ENCODE measurements around the gene RNU5B-1.

The RNU5B-1 gene

DNA sequence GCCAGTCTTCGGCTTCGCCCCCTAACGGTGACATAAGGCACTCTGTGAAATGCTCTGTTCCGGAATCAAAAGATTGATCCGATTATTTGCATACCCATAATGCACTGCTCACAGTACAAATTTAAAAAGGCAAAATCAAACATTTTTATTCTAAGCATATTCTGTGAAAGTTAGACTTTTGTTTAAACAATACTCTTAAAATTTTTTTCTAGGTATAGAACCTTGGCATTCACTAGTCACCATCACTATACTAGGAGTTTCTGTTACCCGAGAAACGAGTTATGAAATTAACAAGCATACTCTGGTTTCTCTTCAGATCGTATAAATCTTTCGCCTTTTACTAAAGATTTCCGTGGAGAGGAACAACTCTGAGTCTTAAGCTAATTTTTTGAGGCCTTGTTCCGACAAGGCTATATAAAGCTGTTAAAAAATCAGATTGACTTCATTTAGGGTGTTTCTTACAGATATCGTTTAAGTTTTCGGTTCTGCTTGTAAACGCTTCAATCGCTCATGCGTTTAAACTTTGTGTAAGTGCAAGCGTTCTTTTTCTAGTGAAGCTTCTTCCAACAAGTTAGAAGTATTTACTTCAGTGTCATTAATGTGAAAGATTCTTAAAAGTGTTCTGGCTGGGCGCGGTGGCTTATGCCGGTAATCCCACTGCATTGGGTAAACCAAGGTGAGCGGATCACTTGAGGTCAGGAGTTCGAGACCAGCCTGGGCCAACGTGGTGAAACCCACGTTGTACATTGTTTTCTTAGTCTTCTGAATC is at the start of gene RNU5B-1:
RNU5B-1 (plus strand) TSS at position 297 of the 769 bp plus-strand sequence.
- DNase-seq, result peak; percentile 95

DNA sequence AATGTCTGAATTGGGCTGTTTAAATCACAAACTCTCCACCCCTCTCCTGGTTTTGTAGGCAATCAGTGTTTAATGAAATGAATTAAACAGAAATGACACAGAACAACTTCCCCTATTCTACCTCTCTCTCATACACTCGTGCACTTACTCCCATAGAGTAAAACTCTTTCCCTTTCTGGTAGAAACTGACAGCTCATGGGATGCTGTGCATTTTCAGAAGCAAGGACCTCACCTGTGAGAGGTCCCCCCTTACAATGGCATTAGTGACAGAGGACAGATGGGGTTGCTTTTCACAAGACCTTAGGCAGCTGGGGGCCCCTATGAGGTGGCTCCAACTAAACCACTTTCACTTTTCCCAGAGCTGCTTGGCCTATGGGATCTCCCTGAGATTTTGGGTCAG is 49.7 kb upstream of the RNU5B-1 start:
- DNase-seq, result no peak

DNA sequence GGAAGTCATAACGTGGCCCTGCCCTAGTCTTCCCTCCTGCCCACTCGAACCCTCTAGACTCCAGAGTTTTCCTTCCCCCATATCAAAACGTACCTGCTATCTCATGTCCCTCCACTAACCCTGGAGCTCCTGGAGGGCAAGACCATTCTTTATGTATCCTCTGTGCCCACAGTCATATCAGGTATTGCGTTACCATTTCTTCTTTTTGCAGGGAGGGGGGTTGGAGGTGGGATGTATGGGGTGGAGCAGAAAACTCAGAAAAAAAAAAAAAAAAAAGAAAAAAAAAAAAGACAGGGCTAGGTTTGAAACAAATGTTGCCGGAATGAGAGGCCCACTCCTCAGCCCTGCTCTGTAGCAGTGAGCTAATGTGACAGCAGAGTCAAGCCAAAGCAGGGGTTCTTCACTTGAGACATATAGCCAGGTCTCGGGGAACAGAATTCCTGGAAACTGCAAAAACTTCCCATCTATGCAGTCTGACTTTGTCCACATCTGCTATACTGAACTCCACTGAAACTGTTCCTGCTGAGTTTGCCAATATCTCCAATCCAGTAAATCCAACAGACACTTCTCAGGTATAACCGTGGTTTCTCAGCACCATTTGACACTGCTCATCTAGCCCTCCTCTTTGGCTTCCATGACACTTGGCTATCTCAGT is 48.9 kb upstream of the RNU5B-1 start:
- DNase-seq, result no peak

DNA sequence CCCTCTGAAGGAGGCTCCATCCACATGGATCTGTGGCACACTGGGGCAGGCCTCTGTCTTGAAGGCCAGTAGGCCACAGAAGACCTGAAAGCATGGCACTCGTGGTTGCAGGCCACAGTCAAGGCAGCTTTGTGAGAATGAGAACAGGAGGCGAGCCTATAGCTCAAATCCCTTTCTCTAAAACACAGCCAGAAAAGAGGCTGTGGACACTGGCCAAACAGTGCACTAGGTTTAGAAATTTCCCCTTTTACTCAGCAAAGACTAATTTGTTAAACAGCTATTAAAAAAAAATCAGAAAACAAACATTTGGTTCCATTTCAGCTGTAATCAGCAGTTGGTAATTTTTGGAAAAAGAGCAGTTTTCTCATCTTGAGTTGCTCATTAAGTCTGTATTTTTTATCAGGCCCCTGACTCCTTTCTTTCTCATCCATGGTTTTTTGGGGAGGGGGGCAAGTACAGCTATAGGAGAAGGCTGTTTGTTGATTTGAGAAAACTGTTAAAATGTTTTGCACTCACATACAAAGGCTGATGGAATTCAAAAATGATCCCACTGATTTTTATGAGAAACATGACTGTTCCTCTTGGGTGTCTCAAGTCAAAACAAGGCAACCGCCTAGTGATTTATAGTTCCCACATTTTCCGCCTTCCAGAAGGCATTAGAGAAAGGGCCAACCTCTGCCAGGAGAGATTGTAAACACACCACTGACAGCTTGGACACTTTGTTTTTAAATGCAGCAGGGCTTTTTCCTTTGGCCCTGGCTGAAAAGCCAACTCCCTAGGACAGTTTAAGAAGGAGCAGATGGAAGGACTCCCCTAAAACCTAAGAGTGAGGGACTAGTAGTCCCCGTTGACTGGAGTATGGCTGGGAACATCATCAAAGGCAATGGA is 45.9 kb upstream of the RNU5B-1 start:
- no peak for DNase-seq

DNA sequence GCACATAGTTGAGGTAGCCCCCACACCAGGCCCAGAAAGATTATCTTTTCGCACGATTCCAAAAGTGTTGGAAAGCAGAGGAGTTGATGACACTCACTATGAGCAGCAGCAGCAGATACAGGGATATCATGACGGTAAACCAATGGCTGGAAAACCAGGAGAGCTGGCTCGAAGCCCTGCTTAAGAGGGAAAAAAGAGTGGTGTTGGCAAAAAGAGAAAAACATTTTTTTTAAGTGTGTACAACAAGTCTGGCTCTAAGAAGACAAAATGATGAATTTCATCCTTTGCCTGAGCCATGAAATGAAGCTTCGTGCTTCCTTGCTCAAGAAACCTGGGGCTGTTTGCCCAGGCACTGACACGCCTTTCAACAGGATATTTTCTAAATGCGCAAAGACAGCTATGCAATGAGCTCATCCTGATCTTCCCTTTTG is 45.1 kb upstream of the RNU5B-1 start:
- no peak for DNase-seq

DNA sequence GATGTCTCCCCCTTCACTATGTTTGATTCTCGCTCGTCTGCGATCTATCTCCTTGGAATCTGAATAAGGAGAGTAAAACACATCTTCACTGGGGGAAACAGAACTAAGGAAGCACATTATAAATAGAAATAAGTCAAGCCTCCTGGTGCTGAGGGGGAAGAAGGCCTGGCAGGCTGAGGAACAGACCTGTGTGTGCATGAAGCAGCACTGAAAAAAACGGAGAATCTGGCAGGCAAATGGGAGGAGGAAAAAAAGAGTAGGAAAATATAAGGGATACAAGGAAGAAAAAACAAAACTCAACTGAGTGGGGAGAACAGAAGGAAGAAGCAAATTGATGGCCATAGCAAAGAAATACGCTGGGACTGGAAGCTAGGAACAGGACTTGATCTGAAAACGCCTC is 43.5 kb upstream of the RNU5B-1 start:
- no peak for DNase-seq

DNA sequence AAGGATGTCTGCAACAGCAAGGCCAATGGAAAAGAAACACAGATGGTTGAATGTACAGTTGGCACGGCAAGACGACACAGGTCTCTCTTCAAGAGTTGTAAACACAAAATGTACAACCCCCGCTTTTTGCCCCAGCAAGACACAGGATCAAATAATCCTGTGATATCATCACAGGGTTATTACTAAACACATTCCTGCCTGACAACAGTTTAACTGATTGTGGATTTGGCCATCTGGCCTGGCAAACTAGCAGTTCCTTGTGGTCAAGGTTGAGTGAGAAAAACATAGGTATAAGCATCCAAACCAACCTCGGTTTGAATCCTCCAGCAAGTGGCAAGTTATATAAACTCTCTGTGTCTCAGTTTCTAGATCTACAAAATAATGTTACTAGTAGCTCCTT is 41.2 kb upstream of the RNU5B-1 start:
- DNase-seq, result no peak

DNA sequence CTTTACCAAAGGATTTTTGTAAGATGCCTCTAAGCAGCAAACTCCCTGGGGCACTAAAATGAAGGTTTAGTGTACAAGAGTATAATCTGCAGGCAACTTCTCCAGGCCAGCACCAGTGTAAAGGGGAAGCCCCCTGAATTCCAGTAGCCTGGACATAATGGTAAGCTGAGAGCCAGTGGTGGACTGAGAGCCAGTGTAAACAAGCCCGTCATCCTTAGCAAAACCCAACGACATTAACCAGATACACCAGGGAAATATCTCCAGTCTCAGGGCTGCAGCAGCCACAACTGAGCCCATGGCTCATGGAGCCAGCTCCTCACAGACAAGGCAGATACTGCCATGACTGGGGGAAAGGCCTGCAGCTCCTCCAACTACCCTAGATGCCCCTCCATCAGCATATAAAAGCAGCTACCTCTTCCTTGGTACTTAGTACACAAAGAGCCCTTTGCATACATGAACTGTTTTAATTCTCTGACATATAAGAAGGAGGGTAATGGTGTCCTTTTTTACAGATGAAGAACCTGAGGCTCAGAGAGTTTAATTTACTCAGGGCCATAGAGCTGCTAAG is 39.5 kb upstream of the RNU5B-1 start:
- no peak for DNase-seq

DNA sequence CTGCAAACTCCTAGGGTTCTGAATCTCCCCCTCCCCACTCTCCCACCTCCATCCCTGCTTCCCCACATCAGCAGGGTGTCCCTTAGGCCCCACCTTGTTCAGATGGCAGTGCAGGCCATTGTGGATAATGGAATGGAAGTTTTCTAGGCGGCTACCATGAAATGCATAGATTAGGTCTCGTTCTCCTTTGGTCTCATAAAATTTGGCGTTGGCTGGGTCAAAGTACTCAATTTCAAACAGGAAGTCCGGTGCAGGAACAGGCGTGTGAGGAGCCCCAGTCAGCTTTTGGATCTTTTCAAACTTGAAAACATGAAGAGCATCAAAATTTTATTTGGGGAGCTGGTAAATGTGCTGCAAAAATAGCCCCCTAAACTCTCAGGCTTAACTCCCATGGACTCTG is 38.0 kb upstream of the RNU5B-1 start:
- no peak for DNase-seq

DNA sequence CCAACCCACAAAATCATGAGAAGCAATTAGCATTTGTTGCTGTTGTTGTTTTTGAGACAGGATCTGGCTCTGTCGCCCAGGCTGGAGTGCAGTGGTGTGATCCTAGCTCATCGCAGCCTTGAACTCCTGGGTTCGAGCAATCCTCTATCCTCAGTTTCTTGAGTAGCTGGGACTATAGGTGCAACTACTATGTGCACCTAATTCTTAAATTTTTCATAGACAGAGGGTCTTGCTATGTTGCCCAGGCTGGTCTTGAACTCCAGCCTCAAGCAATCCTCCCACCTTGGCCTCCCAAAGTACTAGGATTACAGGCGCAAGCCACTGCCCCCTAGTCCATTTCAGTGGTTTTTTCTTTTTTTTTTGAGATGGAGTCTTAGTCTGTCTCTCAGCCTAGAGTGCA is 36.1 kb upstream of the RNU5B-1 start:
- no peak for DNase-seq

DNA sequence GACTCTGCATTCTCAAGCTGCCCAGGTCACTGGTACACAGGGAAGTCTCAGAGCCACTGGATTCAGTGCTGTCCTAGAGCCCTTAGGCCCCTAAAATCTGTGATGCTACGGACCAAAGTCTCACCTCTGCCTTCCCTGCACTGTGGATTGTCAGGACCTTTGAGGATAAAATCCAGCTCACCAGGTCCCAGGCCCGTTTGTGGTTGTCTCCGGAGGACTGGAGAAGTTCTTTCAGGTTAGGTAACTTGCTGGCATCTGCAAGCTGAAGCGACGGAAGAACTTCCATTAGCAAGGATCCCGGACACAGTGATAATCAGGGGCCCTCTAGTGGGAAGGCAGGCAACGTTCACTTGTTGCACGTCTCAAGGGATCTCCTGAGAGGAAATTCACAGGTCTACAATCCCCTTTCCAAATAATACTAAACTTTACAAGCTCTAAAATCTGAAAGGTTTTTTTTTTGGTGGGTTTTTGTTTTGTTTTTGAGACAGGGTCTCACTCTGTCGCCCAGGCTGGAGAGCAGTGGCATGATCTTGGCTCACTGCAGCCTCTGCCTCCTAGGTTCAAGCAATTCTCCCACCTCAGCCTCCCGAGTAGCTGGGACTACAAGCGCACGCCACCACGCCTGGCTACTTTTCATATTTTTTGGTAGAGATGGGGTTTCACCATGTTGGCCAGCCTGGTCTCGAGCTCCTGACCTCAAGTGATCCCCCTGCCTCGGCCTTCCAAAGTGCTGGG is 33.5 kb upstream of the RNU5B-1 start:
- peak; percentile 56 for DNase-seq

DNA sequence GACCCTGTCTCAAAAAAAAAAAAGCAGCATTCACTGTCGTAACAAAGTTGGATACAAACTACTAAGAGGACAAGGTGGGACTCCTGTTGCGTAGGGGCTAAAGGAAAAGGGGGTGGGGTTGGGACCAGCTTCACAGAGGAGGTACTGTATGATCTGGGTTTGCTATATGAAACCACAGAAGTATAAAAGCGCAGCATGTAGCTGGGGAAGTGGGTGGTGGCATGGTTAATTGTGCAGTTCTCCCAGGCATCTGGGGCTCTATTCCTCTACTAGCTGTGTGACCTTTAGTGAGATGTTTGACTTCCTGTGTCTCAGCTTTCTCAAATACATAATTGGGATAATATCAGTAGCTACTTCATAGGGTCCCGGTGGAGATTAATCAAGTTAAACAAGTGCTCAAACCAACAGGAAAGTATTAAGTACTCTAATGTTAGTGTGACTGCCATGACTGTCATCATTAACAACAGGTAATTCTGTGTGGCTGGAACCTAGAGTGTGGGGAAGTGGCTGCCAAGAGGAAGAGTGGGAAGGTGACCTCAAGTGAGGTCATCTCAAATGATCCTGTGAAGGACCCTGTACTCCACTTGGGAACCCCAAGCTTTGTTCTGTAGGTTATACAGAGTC is 29.3 kb upstream of the RNU5B-1 start:
- peak; percentile 15 for DNase-seq

DNA sequence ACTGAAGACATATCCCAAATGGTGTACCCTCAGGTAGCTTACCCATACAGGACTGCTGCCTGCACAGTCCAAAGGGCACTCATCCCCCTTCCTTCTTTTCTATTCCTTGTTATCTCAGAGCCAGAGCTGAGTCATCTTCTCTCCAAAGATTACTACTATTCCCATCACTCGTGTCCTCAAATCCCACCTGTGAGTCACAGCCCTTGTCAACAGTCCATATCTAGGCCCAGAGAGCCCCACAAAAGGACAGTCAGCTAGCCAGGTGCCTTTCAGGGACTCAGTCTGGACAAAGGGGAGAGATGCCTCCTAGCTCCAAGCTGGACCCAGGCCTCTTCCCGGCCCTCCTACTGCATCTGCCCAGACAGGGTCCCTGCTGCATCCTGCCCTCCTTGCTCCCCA is 28.8 kb upstream of the RNU5B-1 start:
- no peak for DNase-seq

DNA sequence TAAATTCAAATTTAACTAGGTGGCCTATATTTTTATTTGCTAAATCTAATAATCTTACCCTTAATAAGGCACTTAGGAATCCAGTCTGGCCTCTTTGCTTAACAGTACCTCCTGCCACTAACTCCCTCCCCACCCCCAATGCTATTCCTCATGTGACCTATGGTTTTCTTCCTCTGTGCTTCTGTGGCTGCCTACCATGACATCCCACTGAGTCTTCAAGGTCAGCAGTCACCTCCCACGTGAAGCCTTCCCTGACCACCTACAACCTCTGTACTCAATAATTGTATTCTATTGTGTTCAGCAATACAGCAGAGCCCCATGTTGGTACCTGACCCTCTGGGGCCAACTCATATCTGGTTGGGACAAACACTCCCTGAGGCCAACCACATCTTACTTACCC is 27.5 kb upstream of the RNU5B-1 start:
- no peak for DNase-seq

DNA sequence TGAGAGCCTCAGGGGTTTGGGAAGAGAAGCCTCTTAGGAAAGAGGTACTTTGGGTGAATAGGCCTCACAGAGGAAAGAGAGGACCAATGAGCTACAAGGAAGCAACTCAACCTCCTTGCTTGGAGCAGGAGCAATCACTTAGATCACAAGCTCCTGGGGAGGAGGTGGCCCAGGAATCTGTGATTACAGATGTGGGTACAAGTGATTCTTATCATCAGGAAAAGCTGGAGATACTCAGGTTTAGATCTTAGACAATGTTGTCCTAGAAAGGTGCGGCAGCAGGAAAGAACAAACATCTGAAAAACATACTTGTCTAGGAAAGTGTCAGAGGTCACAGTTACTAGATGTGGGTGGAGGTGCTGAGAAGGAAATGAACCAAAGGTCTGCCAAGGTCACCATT is 26.0 kb upstream of the RNU5B-1 start:
- no peak for DNase-seq

DNA sequence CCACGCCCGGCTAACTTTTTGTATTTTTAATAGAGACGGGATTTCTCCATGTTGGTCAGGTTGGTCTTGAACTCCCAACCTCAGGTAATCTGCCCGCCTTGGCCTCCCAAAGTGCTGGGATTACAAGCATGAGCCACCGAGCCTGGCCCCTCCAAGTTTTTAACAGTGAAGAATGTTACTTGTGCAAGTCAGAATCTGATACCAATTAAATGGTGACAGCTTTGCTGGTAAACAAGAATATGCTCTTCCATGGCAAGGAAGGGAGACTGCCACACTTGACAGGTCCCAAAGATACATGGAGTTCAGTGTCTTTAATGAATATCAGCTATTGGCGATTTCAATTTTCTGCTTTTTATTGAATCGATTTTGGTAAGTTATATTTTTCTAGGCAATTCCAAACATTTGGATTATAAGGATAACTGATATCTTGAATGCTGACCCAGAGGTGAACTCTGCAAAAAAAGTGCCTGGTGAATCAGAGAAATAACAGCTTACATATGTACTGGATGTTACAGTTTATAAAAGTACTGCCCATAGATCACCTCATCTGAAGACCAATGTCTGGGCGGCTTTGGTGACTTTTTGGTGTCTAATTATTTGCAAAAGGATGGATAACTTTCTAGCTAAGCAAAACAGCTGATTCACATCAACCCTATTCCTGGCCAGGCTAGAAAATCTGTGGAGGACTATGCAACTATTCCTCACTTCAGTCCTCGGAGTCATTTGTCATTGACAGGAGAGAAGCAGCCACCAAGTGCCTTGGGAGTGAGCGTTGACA is 19.0 kb upstream of the RNU5B-1 start:
- DNase-seq, result no peak

DNA sequence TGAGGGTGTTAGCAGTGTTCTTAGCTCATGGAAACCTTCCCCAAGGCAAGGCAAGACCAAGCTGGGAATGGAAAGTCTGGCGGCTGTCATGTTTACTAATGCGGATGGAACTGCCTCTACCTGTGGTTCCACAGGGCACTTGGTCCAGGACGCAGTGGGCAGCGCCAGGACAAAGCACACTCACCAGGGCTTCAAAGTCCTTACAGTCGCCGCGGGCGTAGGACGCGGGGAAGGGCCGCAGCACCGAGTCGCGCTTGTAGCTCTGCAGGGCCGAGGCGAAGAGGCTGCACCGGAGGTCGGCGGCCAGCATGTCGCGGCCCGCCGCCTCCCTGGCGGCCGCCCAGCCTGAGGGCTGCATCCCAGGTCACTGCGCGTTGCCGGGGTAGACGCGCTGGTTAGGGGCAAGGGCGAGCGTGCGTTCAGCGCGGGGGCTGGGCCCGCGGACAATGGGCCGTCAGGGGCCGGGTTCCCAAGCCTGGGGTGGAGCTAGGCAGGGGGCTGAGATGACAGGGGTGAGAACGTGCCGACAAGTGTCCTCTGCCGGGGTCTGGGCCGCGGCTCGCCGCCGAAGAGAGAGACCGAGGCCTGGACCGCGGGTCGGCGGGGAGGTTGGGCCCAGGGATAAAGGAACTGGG is 18.3 kb upstream of the RNU5B-1 start:
- DNase-seq, result peak; percentile 80

DNA sequence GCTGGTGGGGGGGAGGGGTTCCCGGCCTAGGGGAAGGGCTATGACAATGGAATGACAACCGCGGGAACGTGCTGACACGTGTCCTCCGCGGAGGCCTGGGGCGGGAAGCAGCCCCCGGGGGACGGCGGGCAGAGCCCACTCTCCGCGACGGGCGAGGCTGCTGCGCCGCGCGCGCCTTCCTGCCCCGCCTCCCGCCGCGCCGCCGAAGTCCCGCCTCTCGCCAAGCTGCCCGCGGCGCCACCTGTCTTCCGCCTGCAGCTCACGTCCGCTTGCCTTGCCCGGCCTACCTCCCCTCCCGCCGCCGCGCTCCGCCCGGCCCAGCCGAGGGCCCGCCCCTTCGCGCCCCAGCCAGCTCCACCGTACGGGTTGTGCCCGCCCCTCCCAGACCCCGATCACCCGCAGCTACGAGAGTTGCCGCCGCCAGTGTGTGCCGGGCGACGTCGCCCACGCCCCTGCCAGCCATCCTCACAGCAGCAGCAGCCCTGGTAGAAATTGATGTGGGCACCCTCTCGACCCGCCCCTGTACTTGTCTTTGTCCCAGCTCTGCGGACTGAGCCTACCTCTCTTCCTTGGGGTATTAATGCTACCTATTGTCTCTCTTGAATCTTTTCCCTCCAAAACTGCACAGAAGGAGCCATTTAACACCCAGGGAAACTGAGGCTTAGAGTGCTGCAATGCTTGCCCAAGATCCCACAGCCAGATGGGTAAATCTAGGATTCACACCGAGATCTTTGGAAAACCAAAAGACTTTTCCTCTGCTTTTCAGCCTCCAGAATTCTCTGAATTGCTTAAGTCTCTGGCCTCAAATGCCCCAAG is 17.6 kb upstream of the RNU5B-1 start, which contains the start of gene PARP16:
PARP16 (minus strand) TSS at position 180 of the 816 bp plus-strand sequence. CDS start 457 bp downstream, outside the sequence.
- DNase-seq, result peak; percentile 98

DNA sequence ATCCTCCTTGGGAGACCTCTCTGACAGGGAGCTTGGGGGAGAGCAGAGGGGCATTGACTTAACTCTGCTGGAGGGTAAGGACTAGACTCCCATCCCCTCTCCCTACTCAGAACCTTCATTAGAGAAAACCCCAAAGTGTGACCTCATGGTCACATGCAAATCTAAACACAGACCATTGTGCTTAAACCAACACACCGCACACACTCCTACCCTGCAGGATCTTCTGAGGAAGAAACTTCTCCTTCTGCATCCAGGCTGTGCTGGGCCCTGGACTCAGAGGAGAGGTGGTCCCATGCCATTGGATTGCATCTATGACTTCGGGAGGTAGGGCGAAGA is 17.0 kb upstream of the RNU5B-1 start:
- DNase-seq, result peak; percentile 45

Data from NCI-H69 (cell line).